ENCODE data around the gene PTOV1.

Gene PTOV1

GRCh38 chr19:49809160-49809940, 41.6 kb upstream of the PTOV1 start:
- Histone ChIP-seq H3K4me2 (ENCODE audit: low read length) (no peak overlapping the region), H2AFZ (ENCODE audit: low read depth, low read length) (no peak overlapping the region), H3K27ac (ENCODE audit: low read length) (no peak overlapping the region), H4K20me1 (ENCODE audit: insufficient read depth, low read length) (no peaks in the 10 kb centered on the region), H3K9me3 (ENCODE audit: insufficient read depth, low read length) (no peaks in the 10 kb centered on the region), H3K4me1 (ENCODE audit: low read length) (peaks cover 30% of the 10 kb centered on the region), H3K9ac (ENCODE audit: low read length) (no peak overlapping the region), H3K27me3 (ENCODE audit: low read depth, low read length) (no peaks in the 10 kb centered on the region), H3K4me3 (ENCODE audit: low read length) (no peak overlapping the region), H3K79me2 (ENCODE audit: low read length) (no peaks in the 10 kb centered on the region), H3K36me3 (replicated peaks; ENCODE audit: low read depth, low read length) (peaks cover 18% of the 10 kb centered on the region)
- TF ChIP-seq EZH2phosphoT487 (IDR thresholded peaks at IDR 0.05; ENCODE audit: low read depth) (no peak), CTCF (IDR thresholded peaks at IDR 0.05; ENCODE audit: low read depth, low read length) (no peak)

- Histone ChIP-seq H3K9ac (ENCODE audit: low read length) (no peak overlapping the region), H3K36me3 (replicated peaks; ENCODE audit: low read depth, low read length) (peaks cover 18% of the 10 kb centered on the region), H3K4me2 (ENCODE audit: low read length) (no peak overlapping the region), H2AFZ (ENCODE audit: low read depth, low read length) (no peak overlapping the region), H3K79me2 (ENCODE audit: low read length) (no peaks in the 10 kb centered on the region), H3K27ac (ENCODE audit: low read length) (no peak overlapping the region), H3K4me1 (ENCODE audit: low read length) (peaks cover 30% of the 10 kb centered on the region), H4K20me1 (ENCODE audit: insufficient read depth, low read length) (no peaks in the 10 kb centered on the region), H3K27me3 (ENCODE audit: low read depth, low read length) (no peaks in the 10 kb centered on the region), H3K9me3 (ENCODE audit: insufficient read depth, low read length) (no peaks in the 10 kb centered on the region), H3K4me3 (ENCODE audit: low read length) (no peak overlapping the region)
- TF ChIP-seq EZH2phosphoT487 (IDR thresholded peaks at IDR 0.05; ENCODE audit: low read depth) (no peak), CTCF (IDR thresholded peaks at IDR 0.05; ENCODE audit: low read depth, low read length) (no peak)
These were observed 41.0 kb upstream of the PTOV1 start for GRCh38 chr19:49809941-49810389.

GRCh38 chr19:49811328-49811727, 39.6 kb upstream of the PTOV1 start:
- no peak for TF ChIP-seq EZH2phosphoT487 (IDR thresholded peaks at IDR 0.05; ENCODE audit: low read depth)
- TF ChIP-seq CTCF (IDR thresholded peaks at IDR 0.05; ENCODE audit: low read depth, low read length): no peak
- Histone ChIP-seq H3K4me2 (ENCODE audit: low read length) (no peak overlapping the region), H3K4me1 (ENCODE audit: low read length) (peaks cover 27% of the 10 kb centered on the region)

GRCh38 chr19:49812452-49812996, 38.4 kb upstream of the PTOV1 start:
- H3K4me1 ChIP-seq (ENCODE audit: low read length): peaks cover 15% of the 10 kb centered on the region
- H3K4me2 ChIP-seq (ENCODE audit: low read length): peak overlapping the region; percentile 88
- peak overlapping the region; percentile 91 for H3K4me3 ChIP-seq (ENCODE audit: low read length)
- peaks cover 7% of the 10 kb centered on the region for H3K36me3 ChIP-seq (replicated peaks; ENCODE audit: low read depth, low read length)
- H3K79me2 ChIP-seq (ENCODE audit: low read length): no peaks in the 10 kb centered on the region
- peak overlapping the region; percentile 82 for H3K27ac ChIP-seq (ENCODE audit: low read length)
- no peaks in the 10 kb centered on the region for H3K9me3 ChIP-seq (ENCODE audit: insufficient read depth, low read length)
- no peaks in the 10 kb centered on the region for H4K20me1 ChIP-seq (ENCODE audit: insufficient read depth, low read length)
- peak overlapping the region; percentile 85 for H3K9ac ChIP-seq (ENCODE audit: low read length)
- no peak for TF ChIP-seq CTCF (IDR thresholded peaks at IDR 0.05; ENCODE audit: low read depth, low read length)
- no peak for TF ChIP-seq EZH2phosphoT487 (IDR thresholded peaks at IDR 0.05; ENCODE audit: low read depth)
- peak overlapping the region; percentile 89 for H2AFZ ChIP-seq (ENCODE audit: low read depth, low read length)
- H3K27me3 ChIP-seq (ENCODE audit: low read depth, low read length): no peaks in the 10 kb centered on the region

More at GRCh38 chr19:49811328-49811727, 39.6 kb upstream of the PTOV1 start:
- H3K9ac ChIP-seq (ENCODE audit: low read length): no peak overlapping the region
- peaks cover 11% of the 10 kb centered on the region for H3K36me3 ChIP-seq (replicated peaks; ENCODE audit: low read depth, low read length)
- no peak overlapping the region for H3K4me3 ChIP-seq (ENCODE audit: low read length)
- H3K9me3 ChIP-seq (ENCODE audit: insufficient read depth, low read length): no peaks in the 10 kb centered on the region
- no peak overlapping the region for H2AFZ ChIP-seq (ENCODE audit: low read depth, low read length)
- H4K20me1 ChIP-seq (ENCODE audit: insufficient read depth, low read length): no peaks in the 10 kb centered on the region
- no peaks in the 10 kb centered on the region for H3K79me2 ChIP-seq (ENCODE audit: low read length)
- H3K27ac ChIP-seq (ENCODE audit: low read length): no peak overlapping the region
- H3K27me3 ChIP-seq (ENCODE audit: low read depth, low read length): no peaks in the 10 kb centered on the region

Data from OCI-LY3 (cell line).